ENCODE data around the gene ALG8. TPM values are rescaled to one million over a fixed set of nuclear protein-coding genes. Genes with fewer than 3 reads are reported as not detected.
A peak's percentile ranks its signal among the peaks of the same experiment; 100 is the strongest.

ALG8 gene
- total and polyA plus RNA-seq, 2 experiments from 2014 or later = 38.4 to 74.1 TPM

DNA sequence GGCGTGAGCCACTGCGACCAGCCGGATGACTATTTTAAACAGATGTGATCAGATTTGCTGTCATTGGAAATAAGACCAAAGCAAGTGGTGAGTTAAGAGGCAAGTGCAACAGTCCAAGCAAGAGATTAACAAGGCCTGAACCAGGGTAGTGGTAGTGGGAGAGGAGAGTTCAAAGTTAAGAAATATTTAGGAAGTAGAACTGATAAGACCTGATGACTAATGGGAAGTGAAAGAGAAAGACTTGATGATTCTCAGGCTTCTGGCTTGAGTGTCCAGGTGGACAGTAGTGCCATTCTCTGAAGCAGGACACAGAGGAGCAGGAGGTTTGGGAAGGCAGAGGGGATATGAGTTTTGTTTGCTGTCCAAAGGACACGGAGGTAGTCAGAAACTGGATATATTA is 67.0 kb downstream of the ALG8 start:
- Histone ChIP-seq H3K9me3 (ENCODE audit: low read depth) (no peaks in the 10 kb centered on the region), H3K4me3 (no peak overlapping the region), H3K36me3 (peaks cover 22% of the 10 kb centered on the region), H3K4me1 (ENCODE audit: low read depth) (no peaks in the 10 kb centered on the region), H3K27me3 (no peaks in the 10 kb centered on the region), H3K27ac (no peak overlapping the region)
- no peak for DNase-seq (ENCODE audit: low read depth in 1 of 2, low spot score in 1 of 2)
- TF ChIP-seq, protein P1, sequence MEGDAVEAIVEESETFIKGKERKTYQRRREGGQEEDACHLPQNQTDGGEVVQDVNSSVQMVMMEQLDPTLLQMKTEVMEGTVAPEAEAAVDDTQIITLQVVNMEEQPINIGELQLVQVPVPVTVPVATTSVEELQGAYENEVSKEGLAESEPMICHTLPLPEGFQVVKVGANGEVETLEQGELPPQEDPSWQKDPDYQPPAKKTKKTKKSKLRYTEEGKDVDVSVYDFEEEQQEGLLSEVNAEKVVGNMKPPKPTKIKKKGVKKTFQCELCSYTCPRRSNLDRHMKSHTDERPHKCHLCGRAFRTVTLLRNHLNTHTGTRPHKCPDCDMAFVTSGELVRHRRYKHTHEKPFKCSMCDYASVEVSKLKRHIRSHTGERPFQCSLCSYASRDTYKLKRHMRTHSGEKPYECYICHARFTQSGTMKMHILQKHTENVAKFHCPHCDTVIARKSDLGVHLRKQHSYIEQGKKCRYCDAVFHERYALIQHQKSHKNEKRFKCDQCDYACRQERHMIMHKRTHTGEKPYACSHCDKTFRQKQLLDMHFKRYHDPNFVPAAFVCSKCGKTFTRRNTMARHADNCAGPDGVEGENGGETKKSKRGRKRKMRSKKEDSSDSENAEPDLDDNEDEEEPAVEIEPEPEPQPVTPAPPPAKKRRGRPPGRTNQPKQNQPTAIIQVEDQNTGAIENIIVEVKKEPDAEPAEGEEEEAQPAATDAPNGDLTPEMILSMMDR (IDR thresholded peaks at IDR 0.05; ENCODE audit: low read depth, low read length) = no peak

DNA sequence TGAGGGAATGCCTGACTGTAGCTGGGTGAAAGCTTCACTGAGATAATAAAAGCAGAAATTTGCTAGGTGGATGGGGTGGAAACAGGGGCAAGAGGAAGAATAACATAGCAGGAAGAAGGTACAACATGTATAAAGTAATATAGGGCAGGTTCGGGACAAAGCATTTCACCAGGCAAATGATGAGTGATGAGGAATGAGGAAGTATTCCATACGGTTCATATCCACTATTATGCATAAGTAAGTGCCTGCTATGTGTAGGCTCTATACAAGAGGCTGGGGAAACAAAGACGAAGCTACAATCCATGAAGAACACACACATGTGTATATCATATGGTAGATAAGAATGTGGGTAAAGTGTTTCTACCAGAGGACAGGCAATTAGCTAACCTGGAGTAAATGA is 67.7 kb downstream of the ALG8 start:
- TF ChIP-seq, protein P1 (IDR thresholded peaks at IDR 0.05; ENCODE audit: low read depth, low read length) = no peak
- no peak for DNase-seq (ENCODE audit: low read depth in 1 of 2, low spot score in 1 of 2)
- Histone ChIP-seq H3K27me3 (no peaks in the 10 kb centered on the region), H3K36me3 (peaks cover 22% of the 10 kb centered on the region), H3K4me1 (ENCODE audit: low read depth) (no peaks in the 10 kb centered on the region), H3K9me3 (ENCODE audit: low read depth) (no peaks in the 10 kb centered on the region), H3K27ac (no peak overlapping the region), H3K4me3 (no peak overlapping the region)

GRCh38 chr11:78070621-78071020 is 68.8 kb downstream of the ALG8 start:
- no peaks in the 10 kb centered on the region for H3K4me1 ChIP-seq (ENCODE audit: low read depth)
- H3K27ac ChIP-seq = no peak overlapping the region
- H3K36me3 ChIP-seq = peaks cover 22% of the 10 kb centered on the region
- no peaks in the 10 kb centered on the region for H3K9me3 ChIP-seq (ENCODE audit: low read depth)
- TF ChIP-seq, protein P1 (IDR thresholded peaks at IDR 0.05; ENCODE audit: low read depth, low read length) = no peak
- H3K4me3 ChIP-seq = no peak overlapping the region
- DNase-seq (ENCODE audit: low read depth in 1 of 2, low spot score in 1 of 2) = no peak
- no peaks in the 10 kb centered on the region for H3K27me3 ChIP-seq

DNA sequence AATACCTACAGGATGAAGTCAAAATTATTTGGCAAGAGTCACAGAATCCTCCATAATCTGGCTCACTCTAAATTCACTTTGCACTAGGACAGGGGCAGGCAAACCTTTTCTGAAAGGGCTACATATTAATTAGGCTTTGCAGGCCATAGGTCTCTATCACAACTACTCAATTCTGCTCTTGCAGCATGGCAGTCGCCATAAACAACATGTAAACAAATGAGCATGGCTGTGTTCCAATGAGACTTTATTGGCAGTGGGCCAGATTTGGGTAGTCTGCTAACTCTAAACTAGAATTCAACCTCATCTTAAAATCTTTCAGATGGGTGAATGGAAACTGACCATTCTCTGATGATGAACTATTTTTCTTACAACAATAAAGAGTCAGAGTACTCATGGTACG is 70.0 kb downstream of the ALG8 start:
- TF ChIP-seq, protein P1 (IDR thresholded peaks at IDR 0.05; ENCODE audit: low read depth, low read length) = no peak
- Histone ChIP-seq H3K27me3 (no peaks in the 10 kb centered on the region), H3K36me3 (peaks cover 22% of the 10 kb centered on the region), H3K27ac (peak overlapping the region; percentile 6), H3K9me3 (ENCODE audit: low read depth) (no peaks in the 10 kb centered on the region), H3K4me3 (no peak overlapping the region), H3K4me1 (ENCODE audit: low read depth) (no peaks in the 10 kb centered on the region)
- DNase-seq (ENCODE audit: low read depth in 1 of 2, low spot score in 1 of 2) = peak in 1 of 2 donors; percentile 24

- H3K36me3 ChIP-seq = peaks cover 22% of the 10 kb centered on the region
- DNase-seq (ENCODE audit: low read depth in 1 of 2, low spot score in 1 of 2) = no peak
- H3K4me3 ChIP-seq = no peak overlapping the region
- no peaks in the 10 kb centered on the region for H3K4me1 ChIP-seq (ENCODE audit: low read depth)
- TF ChIP-seq, protein P1 (IDR thresholded peaks at IDR 0.05; ENCODE audit: low read depth, low read length) = no peak
- H3K27ac ChIP-seq = no peak overlapping the region
- H3K27me3 ChIP-seq = no peaks in the 10 kb centered on the region
- no peaks in the 10 kb centered on the region for H3K9me3 ChIP-seq (ENCODE audit: low read depth)
Measured at GRCh38 chr11:78067704-78068103, 71.7 kb downstream of the ALG8 start.

DNA sequence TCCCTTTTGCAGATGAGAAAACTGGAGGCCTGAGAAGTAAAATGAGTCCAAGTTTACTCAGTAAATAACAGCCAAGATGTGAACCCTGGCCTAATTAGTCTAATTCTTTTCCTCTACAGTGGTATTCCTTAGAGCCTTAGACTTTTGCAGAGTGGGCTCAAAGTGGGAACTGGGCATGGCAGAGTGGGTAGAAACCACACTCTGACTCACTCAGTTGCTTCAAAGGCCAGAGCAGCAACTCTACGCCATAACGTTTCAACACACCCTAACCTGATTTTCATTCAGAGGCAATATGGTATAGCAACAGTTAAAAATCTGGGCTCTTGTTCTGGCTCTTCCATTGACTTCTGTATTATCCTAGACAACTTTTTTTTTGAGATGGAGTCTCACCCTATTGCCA is 73.0 kb downstream of the ALG8 start:
- H3K4me3 ChIP-seq = no peak overlapping the region
- H3K4me1 ChIP-seq (ENCODE audit: low read depth) = no peaks in the 10 kb centered on the region
- H3K27me3 ChIP-seq = no peaks in the 10 kb centered on the region
- DNase-seq (ENCODE audit: low read depth in 1 of 2, low spot score in 1 of 2) = no peak
- TF ChIP-seq, protein P1 (IDR thresholded peaks at IDR 0.05; ENCODE audit: low read depth, low read length) = no peak
- no peak overlapping the region for H3K27ac ChIP-seq
- H3K9me3 ChIP-seq (ENCODE audit: low read depth) = no peaks in the 10 kb centered on the region
- peaks cover 18% of the 10 kb centered on the region for H3K36me3 ChIP-seq
